ENCODE data around the gene IL1R1.

The IL1R1 gene

DNA sequence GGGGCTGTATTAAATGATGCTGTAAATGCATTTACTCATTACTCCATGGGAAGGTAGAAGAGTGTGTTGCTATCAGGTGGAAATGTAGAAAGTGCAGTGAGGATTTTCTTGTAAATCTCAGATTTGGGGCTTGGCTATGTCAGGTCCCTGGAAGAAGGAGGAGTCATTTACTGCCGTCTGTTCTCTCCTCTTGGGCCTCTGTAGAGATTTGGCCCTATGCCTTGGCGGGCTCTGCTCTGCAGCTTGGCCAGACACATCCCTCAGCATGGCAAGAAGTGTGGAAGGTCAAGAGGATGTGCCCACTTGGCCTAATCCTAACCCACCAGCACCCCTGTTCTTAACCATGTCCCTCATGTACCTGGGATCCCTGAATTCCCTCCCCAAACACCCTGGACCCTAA, 6.7 kb downstream of the IL1R1 start:
- TF ChIP-seq, protein P1, sequence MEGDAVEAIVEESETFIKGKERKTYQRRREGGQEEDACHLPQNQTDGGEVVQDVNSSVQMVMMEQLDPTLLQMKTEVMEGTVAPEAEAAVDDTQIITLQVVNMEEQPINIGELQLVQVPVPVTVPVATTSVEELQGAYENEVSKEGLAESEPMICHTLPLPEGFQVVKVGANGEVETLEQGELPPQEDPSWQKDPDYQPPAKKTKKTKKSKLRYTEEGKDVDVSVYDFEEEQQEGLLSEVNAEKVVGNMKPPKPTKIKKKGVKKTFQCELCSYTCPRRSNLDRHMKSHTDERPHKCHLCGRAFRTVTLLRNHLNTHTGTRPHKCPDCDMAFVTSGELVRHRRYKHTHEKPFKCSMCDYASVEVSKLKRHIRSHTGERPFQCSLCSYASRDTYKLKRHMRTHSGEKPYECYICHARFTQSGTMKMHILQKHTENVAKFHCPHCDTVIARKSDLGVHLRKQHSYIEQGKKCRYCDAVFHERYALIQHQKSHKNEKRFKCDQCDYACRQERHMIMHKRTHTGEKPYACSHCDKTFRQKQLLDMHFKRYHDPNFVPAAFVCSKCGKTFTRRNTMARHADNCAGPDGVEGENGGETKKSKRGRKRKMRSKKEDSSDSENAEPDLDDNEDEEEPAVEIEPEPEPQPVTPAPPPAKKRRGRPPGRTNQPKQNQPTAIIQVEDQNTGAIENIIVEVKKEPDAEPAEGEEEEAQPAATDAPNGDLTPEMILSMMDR (IDR thresholded peaks at IDR 0.05; ENCODE audit: unreplicated experiment in 3 of 3) = no peak
- peaks cover 4% of the 10 kb centered on the region for H3K27me3 Mint-ChIP-seq (ENCODE audit: low read depth)
- no peak overlapping the region for H3K27ac Mint-ChIP-seq
- H3K9me3 Mint-ChIP-seq = peaks cover 37% of the 10 kb centered on the region
- H3K36me3 Mint-ChIP-seq (ENCODE audit: low read depth) = peaks cover 57% of the 10 kb centered on the region
- H3K4me3 Mint-ChIP-seq = no peak overlapping the region
- peaks cover 2% of the 10 kb centered on the region for H3K4me1 Mint-ChIP-seq

- Mint-ChIP-seq H3K27me3 (ENCODE audit: low read depth) (peaks cover 4% of the 10 kb centered on the region), H3K4me1 (no peaks in the 10 kb centered on the region), H3K9me3 (peaks cover 34% of the 10 kb centered on the region), H3K36me3 (ENCODE audit: low read depth) (peaks cover 59% of the 10 kb centered on the region), H3K27ac (peak overlapping the region in 1 of 3 experiments; percentile 56), H3K4me3 (no peak overlapping the region)
- TF ChIP-seq, protein P1 (IDR thresholded peaks at IDR 0.05; ENCODE audit: unreplicated experiment in 3 of 3) = no peak
These were observed 7.3 kb downstream of the IL1R1 start for GRCh38 chr2:102149644-102150455.

- Mint-ChIP-seq H3K27me3 (ENCODE audit: low read depth) (no peaks in the 10 kb centered on the region), H3K36me3 (ENCODE audit: low read depth) (peaks cover 38% of the 10 kb centered on the region), H3K9me3 (peaks cover 1% of the 10 kb centered on the region), H3K4me1 (peaks cover 6% of the 10 kb centered on the region), H3K4me3 (no peak overlapping the region), H3K27ac (peak overlapping the region in 1 of 3 experiments; percentile 13)
- TF ChIP-seq, protein P1 (IDR thresholded peaks at IDR 0.05; ENCODE audit: unreplicated experiment in 3 of 3) = no peak
These were observed 11.8 kb downstream of the IL1R1 start for GRCh38 chr2:102154364-102154763.

DNA sequence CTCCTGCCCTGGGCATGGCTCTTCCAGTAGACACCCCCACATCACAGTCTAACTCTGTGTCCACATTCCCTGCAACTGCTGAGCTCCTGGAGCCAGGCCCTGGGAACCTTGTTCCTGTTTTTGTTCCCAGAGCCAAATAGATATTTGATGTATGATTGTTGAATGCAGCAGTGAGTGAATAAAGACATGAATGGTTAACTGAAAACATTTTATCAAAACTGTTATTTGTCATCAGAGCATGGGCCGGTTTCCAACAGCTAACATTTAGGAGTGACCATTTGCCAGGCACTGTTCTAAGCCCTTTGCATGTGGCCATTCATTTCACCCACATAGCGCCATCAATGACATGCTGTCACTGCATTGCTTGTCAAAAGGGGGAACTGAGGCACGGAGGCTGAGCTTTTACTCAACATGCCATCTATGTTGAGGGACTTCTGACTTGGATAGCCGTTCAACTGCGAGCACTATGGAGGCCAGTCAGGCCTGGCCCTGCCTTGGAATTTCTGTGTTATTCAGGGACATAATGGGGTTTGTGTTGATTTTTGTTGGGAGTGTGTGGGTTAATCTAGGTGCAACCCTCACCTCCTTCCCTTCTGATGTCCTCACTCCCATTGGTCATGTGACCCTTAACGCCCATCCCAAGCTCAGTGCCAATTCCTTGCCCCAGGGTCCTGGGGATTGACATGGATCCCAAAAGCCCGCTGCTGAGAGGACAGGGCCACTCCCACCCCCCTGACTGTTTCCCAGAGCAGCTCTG, 12.6 kb downstream of the IL1R1 start:
- no peak overlapping the region for H3K4me3 Mint-ChIP-seq
- peaks cover 39% of the 10 kb centered on the region for H3K36me3 Mint-ChIP-seq (ENCODE audit: low read depth)
- peaks cover 6% of the 10 kb centered on the region for H3K4me1 Mint-ChIP-seq
- H3K27ac Mint-ChIP-seq = peak overlapping the region in 1 of 3 experiments; percentile 13
- H3K27me3 Mint-ChIP-seq (ENCODE audit: low read depth) = no peaks in the 10 kb centered on the region
- TF ChIP-seq, protein P1 (IDR thresholded peaks at IDR 0.05; ENCODE audit: unreplicated experiment in 3 of 3) = no peak
- no peaks in the 10 kb centered on the region for H3K9me3 Mint-ChIP-seq

- peaks cover 40% of the 10 kb centered on the region for H3K36me3 Mint-ChIP-seq (ENCODE audit: low read depth)
- H3K4me1 Mint-ChIP-seq = peaks cover 6% of the 10 kb centered on the region
- H3K4me3 Mint-ChIP-seq = no peak overlapping the region
- TF ChIP-seq, protein P1 (IDR thresholded peaks at IDR 0.05; ENCODE audit: unreplicated experiment in 3 of 3) = no peak
- peak overlapping the region in 1 of 3 experiments; percentile 59 for H3K27ac Mint-ChIP-seq
- no peaks in the 10 kb centered on the region for H3K27me3 Mint-ChIP-seq (ENCODE audit: low read depth)
- peaks cover 3% of the 10 kb centered on the region for H3K9me3 Mint-ChIP-seq
These were observed 13.4 kb downstream of the IL1R1 start for GRCh38 chr2:102155703-102156515.

All from nephron (organoid).